Breast epithelium (tissue), 4 donors: Measurements from ENCODE around the gene HMCN1. TPM values are rescaled to one million over a fixed set of nuclear protein-coding genes. Genes with fewer than 3 reads are reported as not detected.

Experiments
- DNase-seq, 2 donors: peaks; one replicate each; pipeline ENCODE4 v3.0.0-alpha.2; 2019; ENCODE audit warnings: low spot score in 2 of 2
- H3K27ac ChIP-seq, 2 donors: fragments of 200-600 bp; sonication (generic) in 1 of 2; one replicate each; pipeline ENCODE4 v1.5.1; 2016 to 2019; ENCODE audit warnings: mild to moderate bottlenecking in 1 of 2
- H3K27me3 ChIP-seq, 2 donors: fragments of 200-600 bp; sonication (generic) in 1 of 2; one replicate each; pipeline versions ENCODE4 v1.5.1 to v1.6.0; 2017 to 2019; ENCODE audit warnings: control low read depth in 1 of 2, mild to moderate bottlenecking in 1 of 2
- H3K36me3 ChIP-seq: fragments of 200-600 bp; one replicate; pipeline ENCODE4 v1.5.1; 2019
- H3K4me1 ChIP-seq, 2 donors: fragments of 200-600 bp; sonication (generic); one replicate each; pipeline ENCODE4 v1.5.1; 2016 to 2019; ENCODE audit warnings: control low read depth in 1 of 2
- H3K4me3 ChIP-seq, 3 donors: fragments of 200-600 bp; sonication (generic); 1 replicate in 2 of 3; 2 replicates in 1 of 3; pipeline ENCODE4 v1.5.1; 2016 to 2019; ENCODE audit warnings: mild to moderate bottlenecking in 3 of 3, moderate library complexity in 2 of 3
- H3K9me3 ChIP-seq, 2 donors: fragments of 200-600 bp; sonication (generic) in 1 of 2; one replicate each; pipeline ENCODE4 v1.5.1; 2016 to 2019; ENCODE audit warnings: control low read depth in 1 of 2
- CTCF ChIP-seq, 3 donors: fragments of 450-650 bp; IDR thresholded peaks; one replicate each; pipeline ENCODE4 v1.5.1; 2016 to 2017; ENCODE audit warnings: antibody characterized with exemption in 3 of 3, mild to moderate bottlenecking in 3 of 3, moderate library complexity in 3 of 3
- POLR2A ChIP-seq: fragments of 450-650 bp; IDR thresholded peaks from one replicate; pipeline ENCODE4 v1.6.1; 2016; ENCODE audit warnings: antibody characterized with exemption, mild to moderate bottlenecking, moderate library complexity
- POLR2AphosphoS5 ChIP-seq, 3 donors: sonication (generic); formaldehyde crosslinking; IDR thresholded peaks; one replicate each; pipeline ENCODE4 v1.6.1; 2017; ENCODE audit warnings: antibody characterized with exemption in 3 of 3
- intact Hi-C: fragments of 100-400 bp; cut with DNase I; formaldehyde crosslinking; loops from one replicate; pipeline ENCODE4 v1.15.1; 2023; ENCODE audit warnings: low total_unique reads
- total RNA-seq, 3 donors: library from RNA; depleted of rRNA; stranded (reverse); fragments of >200 nt; gene quantifications; one replicate each; pipeline ENCODE4 v1.1.0, GENCODE V29; 2016

The HMCN1 gene
- total RNA-seq, 3 donors from 2014 or later: 7.8 to 18.4 (median 11.9) TPM

GRCh38 chr1:185704181-185704580 lies 30.0 kb upstream of the HMCN1 start:
- Histone ChIP-seq H3K27me3 (peaks cover 0 to 9% of the 10 kb centered on the region in 2 donors), H3K36me3 (no peaks in the 10 kb centered on the region), H3K9me3 (no peaks in the 10 kb centered on the region), H3K4me3 (no peak overlapping the region), H3K27ac (no peak overlapping the region), H3K4me1 (no peaks in the 10 kb centered on the region)
- TF ChIP-seq CTCF (IDR thresholded peaks at IDR 0.05): no peak
- no peak for TF ChIP-seq POLR2A
- TF ChIP-seq POLR2AphosphoS5 (IDR thresholded peaks at IDR 0.05): no peak
- intact Hi-C loops: no loop called here
- no peak for DNase-seq

DNA sequence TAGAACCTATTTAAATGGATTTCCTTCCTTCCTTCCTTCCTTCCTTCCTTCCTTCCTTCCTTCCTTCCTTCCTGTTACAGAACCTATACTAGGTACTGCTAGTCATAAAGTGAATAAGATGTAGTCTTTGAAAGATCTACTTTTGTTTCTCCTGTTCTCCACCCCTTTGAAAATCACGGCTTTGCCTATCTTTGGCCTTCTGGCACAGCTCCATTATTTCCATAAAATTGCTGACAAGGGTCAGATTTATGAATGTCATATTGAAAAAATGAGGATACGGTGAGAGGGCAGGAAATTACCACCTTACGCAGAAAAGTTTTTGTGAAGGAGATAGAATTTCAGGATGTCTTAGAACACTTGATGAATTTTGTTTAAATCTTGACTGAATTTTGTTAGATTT lies 18.1 kb upstream of the HMCN1 start:
- intact Hi-C loops: no loop called here
- no peaks in the 10 kb centered on the region for H3K36me3 ChIP-seq
- no peaks in the 10 kb centered on the region for H3K9me3 ChIP-seq
- H3K4me1 ChIP-seq: no peaks in the 10 kb centered on the region
- H3K27me3 ChIP-seq: no peaks in the 10 kb centered on the region
- DNase-seq: no peak
- no peak overlapping the region for H3K27ac ChIP-seq
- H3K4me3 ChIP-seq: no peak overlapping the region
- no peak for TF ChIP-seq POLR2AphosphoS5 (IDR thresholded peaks at IDR 0.05)
- TF ChIP-seq POLR2A: no peak
- TF ChIP-seq CTCF (IDR thresholded peaks at IDR 0.05): no peak

DNA sequence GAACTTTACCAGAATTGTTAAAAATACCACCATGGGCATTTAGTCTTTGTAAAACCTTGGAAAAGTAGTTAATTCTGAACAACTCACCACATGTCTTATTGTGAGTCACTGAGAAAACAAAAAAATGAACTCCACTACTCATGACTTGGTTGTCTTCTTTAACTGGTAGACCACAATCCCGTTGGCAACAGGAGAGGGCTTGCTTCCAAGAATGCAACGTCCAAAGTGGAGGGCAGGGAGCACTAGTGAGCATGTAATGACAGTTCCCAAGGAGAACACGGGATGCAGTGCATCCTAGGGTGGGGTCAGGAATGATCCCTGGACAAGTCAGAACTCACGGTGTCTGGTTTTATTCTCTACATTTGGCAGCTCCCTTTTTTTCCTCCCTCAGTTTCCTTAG lies 15.2 kb upstream of the HMCN1 start:
- no peaks in the 10 kb centered on the region for H3K4me1 ChIP-seq
- TF ChIP-seq POLR2A: no peak
- no peak for TF ChIP-seq CTCF (IDR thresholded peaks at IDR 0.05)
- no peak for TF ChIP-seq POLR2AphosphoS5 (IDR thresholded peaks at IDR 0.05)
- no peaks in the 10 kb centered on the region for H3K9me3 ChIP-seq
- intact Hi-C loops: no loop called here
- peak in 1 of 2 donors; percentile 30 for DNase-seq
- H3K27me3 ChIP-seq: no peaks in the 10 kb centered on the region
- no peaks in the 10 kb centered on the region for H3K36me3 ChIP-seq
- H3K27ac ChIP-seq: no peak overlapping the region
- no peak overlapping the region for H3K4me3 ChIP-seq

DNA sequence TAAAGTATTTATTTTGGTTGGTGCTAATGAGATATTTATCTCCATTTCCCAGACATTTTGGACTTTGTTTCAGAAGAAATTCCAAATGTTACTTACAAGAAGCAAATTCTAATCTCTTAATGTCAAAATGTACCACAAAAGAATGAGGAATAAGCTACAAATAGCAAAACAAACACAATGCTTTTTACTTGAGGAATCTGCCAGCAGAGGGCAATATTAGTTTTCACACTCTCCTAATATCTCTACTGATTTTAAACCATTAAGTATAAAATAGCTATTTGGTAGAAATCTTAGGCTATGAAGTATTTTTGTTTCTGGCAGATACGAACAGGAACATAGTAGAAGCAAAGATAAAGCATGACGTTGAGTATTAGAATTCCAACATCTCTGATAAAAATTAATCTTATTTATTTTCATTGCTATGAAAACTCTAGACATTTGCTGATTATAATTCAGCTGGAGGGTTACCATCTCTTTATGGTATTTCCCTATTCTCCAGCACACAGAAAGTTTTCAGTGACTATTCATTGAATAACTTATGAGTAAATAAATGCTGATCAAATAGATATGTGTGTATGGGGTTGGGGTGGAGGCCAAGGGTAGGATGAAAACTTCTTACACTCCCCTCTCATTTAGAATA lies 13.4 kb upstream of the HMCN1 start:
- no peak overlapping the region for H3K4me3 ChIP-seq
- no peak overlapping the region for H3K27ac ChIP-seq
- TF ChIP-seq POLR2A: no peak
- TF ChIP-seq CTCF (IDR thresholded peaks at IDR 0.05): peak; percentile 22 to 52 (median 48)
- H3K4me1 ChIP-seq: no peaks in the 10 kb centered on the region
- H3K36me3 ChIP-seq: no peaks in the 10 kb centered on the region
- DNase-seq: no peak
- no peaks in the 10 kb centered on the region for H3K9me3 ChIP-seq
- H3K27me3 ChIP-seq: no peaks in the 10 kb centered on the region
- intact Hi-C loops: no loop called here

DNA sequence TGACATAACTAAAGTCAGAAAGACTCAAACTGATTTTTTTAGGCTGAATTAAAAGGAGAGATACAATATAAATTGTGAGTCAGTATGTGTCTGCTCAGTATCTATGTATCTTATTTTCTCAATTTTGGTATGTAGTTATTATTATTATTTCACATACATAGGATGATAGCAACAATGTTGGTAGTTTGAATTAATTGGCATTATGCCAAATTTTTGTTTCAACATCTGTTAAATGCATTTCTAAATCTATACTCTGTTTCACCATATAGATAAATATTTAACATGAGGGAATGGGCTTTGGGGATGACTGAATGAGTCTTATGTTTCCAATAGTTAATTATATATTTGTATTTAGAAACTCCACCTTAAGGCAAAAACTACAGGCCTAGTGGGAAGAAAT lies 12.6 kb upstream of the HMCN1 start:
- intact Hi-C loops: no loop called here
- H3K27ac ChIP-seq: no peak overlapping the region
- TF ChIP-seq CTCF (IDR thresholded peaks at IDR 0.05) (no peak), POLR2A (no peak), POLR2AphosphoS5 (IDR thresholded peaks at IDR 0.05) (no peak)
- no peaks in the 10 kb centered on the region for H3K27me3 ChIP-seq
- no peaks in the 10 kb centered on the region for H3K4me1 ChIP-seq
- H3K36me3 ChIP-seq: no peaks in the 10 kb centered on the region
- no peak for DNase-seq
- no peak overlapping the region for H3K4me3 ChIP-seq
- no peaks in the 10 kb centered on the region for H3K9me3 ChIP-seq
